Neural progenitor cell (in vitro differentiated cells): ENCODE results near the gene IL17RA. TPM values are rescaled to one million over a fixed set of nuclear protein-coding genes. Genes with fewer than 3 reads are reported as not detected.

ENCODE experiments used
- DNase-seq: peaks from one replicate; pipeline ENCODE4 v3.0.0-alpha.2; 2016; ENCODE audit warnings: low spot score
- H2AFZ ChIP-seq: fragments of 200-600 bp; sonication (generic); replicated peaks from 2 replicates; pipeline ENCODE4 v1.6.1; 2016; ENCODE audit warnings: antibody characterized with exemption
- H3F3A ChIP-seq: fragments of 200-600 bp; sonication (generic); 2 replicates; pipeline ENCODE4 v1.6.1; 2016; ENCODE audit warnings: antibody characterized with exemption, low read depth
- H3K27ac ChIP-seq: fragments of 200-600 bp; sonication (generic); 2 replicates; pipeline ENCODE4 v1.5.1; 2016; ENCODE audit warnings: mild to moderate bottlenecking
- H3K27me3 ChIP-seq: fragments of 200-600 bp; sonication (generic); 2 replicates; pipeline ENCODE4 v1.6.1; 2016; ENCODE audit warnings: mild to moderate bottlenecking, moderate library complexity
- H3K36me3 ChIP-seq: fragments of 200-600 bp; sonication (generic); 2 replicates; pipeline ENCODE4 v1.5.1; 2016
- H3K4me1 ChIP-seq: fragments of 200-600 bp; sonication (generic); 2 replicates; pipeline ENCODE4 v1.6.1; 2016; ENCODE audit warnings: mixed run types
- H3K4me2 ChIP-seq: fragments of 200-600 bp; sonication (generic); 2 replicates; pipeline ENCODE4 v1.6.1; 2016
- H3K4me3 ChIP-seq: fragments of 200-600 bp; sonication (generic); 2 replicates; pipeline ENCODE4 v1.5.1; 2016
- H3K79me2 ChIP-seq: fragments of 200-600 bp; sonication (generic); 2 replicates; pipeline ENCODE4 v1.6.1; 2016; ENCODE audit warnings: low read depth
- H3K9ac ChIP-seq: fragments of 200-600 bp; sonication (generic); 2 replicates; pipeline ENCODE4 v1.6.1; 2016
- H3K9me3 ChIP-seq: fragments of 200-600 bp; sonication (generic); 2 replicates; pipeline ENCODE4 v1.5.1; 2016; ENCODE audit warnings: low read depth
- H4K20me1 ChIP-seq: fragments of 200-600 bp; sonication (generic); 2 replicates; pipeline ENCODE4 v1.6.1; 2016; ENCODE audit warnings: low read depth
- H3K27ac Mint-ChIP-seq: 3 replicates; pipeline ENCODE4 v1.8.0; 2021; ENCODE audit warnings: mixed read lengths
- H3K27me3 Mint-ChIP-seq: 2 replicates; pipeline ENCODE4 v1.8.0; 2022; ENCODE audit warnings: low read depth, mild to moderate bottlenecking, inconsistent platforms, moderate library complexity, mixed read lengths; ENCODE audit not compliant: insufficient read depth
- H3K36me3 Mint-ChIP-seq: 3 replicates; pipeline ENCODE4 v1.8.0; 2021; ENCODE audit warnings: mixed read lengths
- H3K4me1 Mint-ChIP-seq: 3 replicates; pipeline ENCODE4 v1.8.0; 2021; ENCODE audit warnings: mixed read lengths
- H3K4me3 Mint-ChIP-seq: 3 replicates; pipeline ENCODE4 v1.8.0; 2021; ENCODE audit warnings: mild to moderate bottlenecking, moderate library complexity, mixed read lengths
- H3K9me3 Mint-ChIP-seq: 3 replicates; pipeline ENCODE4 v1.8.0; 2020; ENCODE audit warnings: mixed read lengths
- CTCF ChIP-seq: fragments of 200-600 bp; sonication (generic); IDR thresholded peaks from 2 replicates; pipeline ENCODE4 v1.5.1; 2017; ENCODE audit warnings: antibody characterized with exemption, mild to moderate bottlenecking
- EZH2 ChIP-seq: fragments of 200-600 bp; sonication (generic); IDR thresholded peaks from 2 replicates; pipeline ENCODE4 v1.6.1; 2017; ENCODE audit warnings: antibody characterized with exemption, mild to moderate bottlenecking, moderate library complexity
- EZH2phosphoT487 ChIP-seq: fragments of 200-600 bp; sonication (generic); IDR thresholded peaks from 2 replicates; pipeline ENCODE4 v1.6.1; 2017; ENCODE audit warnings: antibody characterized with exemption
- total RNA-seq: library from RNA; depleted of rRNA; stranded (reverse); fragments of >200 nt; gene quantifications from 2 replicates; pipeline ENCODE4 v1.2.3, GENCODE V29; 2015; ENCODE audit warnings: low replicate concordance

The IL17RA gene
- total RNA-seq, 1 donor from 2014 or later = 5.2 TPM

GRCh38 chr22:17138513-17138912 is 53.7 kb downstream of the IL17RA start:
- Histone ChIP-seq H3K4me3 (no peak overlapping the region), H4K20me1 (peaks cover 10% of the 10 kb centered on the region), H3K9me3 (no peaks in the 10 kb centered on the region), H2AFZ (no peak overlapping the region), H3K4me1 (no peaks in the 10 kb centered on the region), H3K79me2 (no peaks in the 10 kb centered on the region), H3K9ac (no peak overlapping the region), H3F3A (no peaks in the 10 kb centered on the region), H3K36me3 (no peaks in the 10 kb centered on the region), H3K4me2 (no peak overlapping the region), H3K27ac (no peak overlapping the region), H3K27me3 (no peaks in the 10 kb centered on the region)
- no peak for TF ChIP-seq EZH2
- no peak for TF ChIP-seq EZH2phosphoT487
- TF ChIP-seq CTCF = no peak
- Mint-ChIP-seq H3K27ac (no peak overlapping the region), H3K36me3 (peaks cover 24% of the 10 kb centered on the region), H3K4me3 (no peak overlapping the region), H3K4me1 (no peaks in the 10 kb centered on the region), H3K27me3 (peaks cover 2% of the 10 kb centered on the region), H3K9me3 (no peaks in the 10 kb centered on the region)
- DNase-seq = no peak

DNA sequence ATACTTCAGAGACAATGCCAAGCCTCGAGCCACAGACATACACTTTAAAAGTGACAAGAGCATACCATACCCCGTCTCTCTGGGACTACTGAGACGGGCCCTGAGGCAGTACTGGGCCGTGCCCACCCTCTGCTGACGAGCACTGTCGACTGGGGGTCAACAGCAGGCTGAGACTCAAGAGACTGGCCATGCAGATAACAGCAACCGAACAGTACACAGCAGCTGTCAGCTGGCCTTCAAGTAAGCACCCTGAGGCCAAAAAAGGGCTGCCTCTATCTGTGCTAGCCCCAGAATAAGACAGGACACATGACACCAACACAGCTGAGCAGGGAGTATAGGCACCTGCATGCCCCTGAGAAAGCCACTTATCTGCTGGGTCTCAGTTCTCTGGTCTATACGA is 55.2 kb downstream of the IL17RA start:
- Histone ChIP-seq H3K9ac (no peak overlapping the region), H3K4me3 (no peak overlapping the region), H4K20me1 (peaks cover 14% of the 10 kb centered on the region), H3K4me2 (no peak overlapping the region), H2AFZ (no peak overlapping the region), H3K9me3 (no peaks in the 10 kb centered on the region), H3F3A (no peaks in the 10 kb centered on the region), H3K27me3 (no peaks in the 10 kb centered on the region), H3K4me1 (no peaks in the 10 kb centered on the region), H3K36me3 (no peaks in the 10 kb centered on the region), H3K79me2 (no peaks in the 10 kb centered on the region), H3K27ac (no peak overlapping the region)
- H3K27me3 Mint-ChIP-seq = no peaks in the 10 kb centered on the region
- no peak for DNase-seq
- H3K36me3 Mint-ChIP-seq = peaks cover 27% of the 10 kb centered on the region
- no peak overlapping the region for H3K27ac Mint-ChIP-seq
- TF ChIP-seq CTCF (no peak), EZH2phosphoT487 (no peak), EZH2 (no peak)
- no peaks in the 10 kb centered on the region for H3K4me1 Mint-ChIP-seq
- no peak overlapping the region for H3K4me3 Mint-ChIP-seq
- H3K9me3 Mint-ChIP-seq = no peaks in the 10 kb centered on the region

GRCh38 chr22:17140826-17141766 is 56.3 kb downstream of the IL17RA start:
- Histone ChIP-seq H3K4me2 (no peak overlapping the region), H3F3A (no peaks in the 10 kb centered on the region), H4K20me1 (peaks cover 15% of the 10 kb centered on the region), H3K4me3 (no peak overlapping the region), H3K36me3 (no peaks in the 10 kb centered on the region), H3K27ac (no peak overlapping the region), H3K27me3 (no peaks in the 10 kb centered on the region), H3K9me3 (no peaks in the 10 kb centered on the region), H3K4me1 (no peaks in the 10 kb centered on the region), H2AFZ (no peak overlapping the region), H3K79me2 (no peaks in the 10 kb centered on the region), H3K9ac (no peak overlapping the region)
- no peak overlapping the region for H3K27ac Mint-ChIP-seq
- TF ChIP-seq EZH2phosphoT487 (no peak), EZH2 (no peak), CTCF (no peak)
- H3K4me1 Mint-ChIP-seq = no peaks in the 10 kb centered on the region
- H3K9me3 Mint-ChIP-seq = no peaks in the 10 kb centered on the region
- DNase-seq = no peak
- peaks cover 24% of the 10 kb centered on the region for H3K36me3 Mint-ChIP-seq
- H3K27me3 Mint-ChIP-seq = no peaks in the 10 kb centered on the region
- H3K4me3 Mint-ChIP-seq = no peak overlapping the region
